ENCODE measurements around the gene NPHP4. TPM values are rescaled to one million over a fixed set of nuclear protein-coding genes. Genes with fewer than 3 reads are reported as not detected.

Gene NPHP4
- total RNA-seq (2022; extraction: Qiagen RNA extraction): 3.5 to 6.0 TPM (median 5.1 TPM) in 5 replicates

DNA sequence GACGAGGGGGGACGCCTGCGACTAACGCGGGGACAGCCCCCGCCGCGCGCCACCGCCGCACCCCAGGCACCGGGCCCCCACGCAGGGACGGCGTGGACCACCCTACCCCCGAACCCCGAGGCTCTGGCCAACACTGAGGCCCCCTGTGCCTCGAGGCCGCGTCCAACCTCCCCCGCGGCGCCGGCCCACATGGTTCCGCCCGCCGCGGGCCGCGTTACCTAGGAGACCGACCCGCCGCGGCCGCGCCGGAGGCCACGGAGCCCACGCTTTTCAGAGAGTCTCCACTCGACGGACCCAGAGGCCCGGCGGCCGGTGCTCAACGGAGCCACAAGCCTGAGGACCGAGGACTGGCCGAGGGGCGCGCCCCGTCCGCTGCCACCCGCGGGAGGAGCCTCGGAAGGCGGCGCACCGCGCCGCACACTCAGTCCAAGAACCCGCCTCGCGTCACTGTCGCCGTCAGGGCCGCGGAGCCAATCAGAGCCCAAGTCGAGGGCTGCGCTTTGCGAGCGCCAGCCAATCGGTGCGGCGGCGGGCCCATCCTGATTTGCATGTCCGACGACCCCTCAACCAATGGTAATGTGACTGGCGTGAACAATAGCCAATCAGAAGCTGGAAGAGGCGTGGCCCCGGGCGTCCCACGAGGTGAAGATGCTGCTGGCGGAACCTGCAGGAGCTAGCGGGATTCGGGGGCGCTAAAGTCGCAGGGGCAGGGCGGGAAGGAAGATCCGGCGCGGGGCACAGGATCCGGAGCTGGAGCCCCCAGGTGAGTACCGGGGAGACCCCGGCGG lies at the start of gene NPHP4:
Gene NPHP4 (minus strand): TSS at position 400 of the 788 bp plus-strand sequence. CDS start 6,136 bp downstream, outside the sequence.

Other genes with a start within 250 kb of the NPHP4 start
- gene KCNAB2, start 53.5 kb upstream of the NPHP4 start, total RNA-seq (2022; extraction: Qiagen RNA extraction): 7.0 to 8.2 TPM (median 7.7 TPM) in 5 replicates
- gene CHD5, start 187.9 kb upstream of the NPHP4 start, total RNA-seq (2022; extraction: Qiagen RNA extraction): 1.2 to 2.5 TPM (median 1.4 TPM) in 5 replicates
- 338 to 484 TPM (median 438 TPM) in 5 replicates for gene RPL22, start 207.2 kb upstream of the NPHP4 start, total RNA-seq (2022; extraction: Qiagen RNA extraction)
- gene RNF207, start 213.7 kb upstream of the NPHP4 start, total RNA-seq (2022; extraction: Qiagen RNA extraction): 7.9 to 17.0 TPM (median 14.1 TPM) in 5 replicates
- gene ICMT, start 243.5 kb upstream of the NPHP4 start, total RNA-seq (2022; extraction: Qiagen RNA extraction): 48.0 to 61.3 TPM (median 58.5 TPM) in 5 replicates